Measurements from ENCODE around the gene BLM. TPM values are rescaled to one million over a fixed set of nuclear protein-coding genes. Genes with fewer than 3 reads are reported as not detected.

The BLM gene
- total RNA-seq, 1 donor from 2014 or later, result 5.6 TPM

- H3K36me3 ChIP-seq (ENCODE audit: control insufficient read depth, insufficient read depth, low read length), result no peaks in the 10 kb centered on the region
- no peak for DNase-seq (ENCODE audit: low read depth)
- TF ChIP-seq, protein P1, sequence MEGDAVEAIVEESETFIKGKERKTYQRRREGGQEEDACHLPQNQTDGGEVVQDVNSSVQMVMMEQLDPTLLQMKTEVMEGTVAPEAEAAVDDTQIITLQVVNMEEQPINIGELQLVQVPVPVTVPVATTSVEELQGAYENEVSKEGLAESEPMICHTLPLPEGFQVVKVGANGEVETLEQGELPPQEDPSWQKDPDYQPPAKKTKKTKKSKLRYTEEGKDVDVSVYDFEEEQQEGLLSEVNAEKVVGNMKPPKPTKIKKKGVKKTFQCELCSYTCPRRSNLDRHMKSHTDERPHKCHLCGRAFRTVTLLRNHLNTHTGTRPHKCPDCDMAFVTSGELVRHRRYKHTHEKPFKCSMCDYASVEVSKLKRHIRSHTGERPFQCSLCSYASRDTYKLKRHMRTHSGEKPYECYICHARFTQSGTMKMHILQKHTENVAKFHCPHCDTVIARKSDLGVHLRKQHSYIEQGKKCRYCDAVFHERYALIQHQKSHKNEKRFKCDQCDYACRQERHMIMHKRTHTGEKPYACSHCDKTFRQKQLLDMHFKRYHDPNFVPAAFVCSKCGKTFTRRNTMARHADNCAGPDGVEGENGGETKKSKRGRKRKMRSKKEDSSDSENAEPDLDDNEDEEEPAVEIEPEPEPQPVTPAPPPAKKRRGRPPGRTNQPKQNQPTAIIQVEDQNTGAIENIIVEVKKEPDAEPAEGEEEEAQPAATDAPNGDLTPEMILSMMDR (IDR thresholded peaks at IDR 0.05; ENCODE audit: insufficient read depth, low read length, poor library complexity, severe bottlenecking), result no peak
- H3K4me3 ChIP-seq (ENCODE audit: low read depth, low read length), result no peak overlapping the region
- H3K27me3 ChIP-seq (ENCODE audit: control insufficient read depth, insufficient read depth, low read length), result no peaks in the 10 kb centered on the region
These were observed 45.0 kb downstream of the BLM start for GRCh38 chr15:90762109-90762508.

GRCh38 chr15:90763366-90764099, 46.4 kb downstream of the BLM start:
- DNase-seq (ENCODE audit: low read depth), result no peak
- TF ChIP-seq, protein P1 (IDR thresholded peaks at IDR 0.05; ENCODE audit: insufficient read depth, low read length, poor library complexity, severe bottlenecking), result no peak
- no peaks in the 10 kb centered on the region for H3K27me3 ChIP-seq (ENCODE audit: control insufficient read depth, insufficient read depth, low read length)
- H3K4me3 ChIP-seq (ENCODE audit: low read depth, low read length), result no peak overlapping the region
- H3K36me3 ChIP-seq (ENCODE audit: control insufficient read depth, insufficient read depth, low read length), result no peaks in the 10 kb centered on the region

- TF ChIP-seq, protein P1 (IDR thresholded peaks at IDR 0.05; ENCODE audit: insufficient read depth, low read length, poor library complexity, severe bottlenecking), result no peak
- Histone ChIP-seq H3K36me3 (ENCODE audit: control insufficient read depth, insufficient read depth, low read length) (no peaks in the 10 kb centered on the region), H3K4me3 (ENCODE audit: low read depth, low read length) (no peak overlapping the region), H3K27me3 (ENCODE audit: control insufficient read depth, insufficient read depth, low read length) (no peaks in the 10 kb centered on the region)
- DNase-seq (ENCODE audit: low read depth), result no peak
These were observed 48.4 kb downstream of the BLM start for GRCh38 chr15:90765531-90765930.

GRCh38 chr15:90765966-90766365, 48.8 kb downstream of the BLM start:
- DNase-seq (ENCODE audit: low read depth), result no peak
- Histone ChIP-seq H3K36me3 (ENCODE audit: control insufficient read depth, insufficient read depth, low read length) (no peaks in the 10 kb centered on the region), H3K27me3 (ENCODE audit: control insufficient read depth, insufficient read depth, low read length) (no peaks in the 10 kb centered on the region), H3K4me3 (ENCODE audit: low read depth, low read length) (no peak overlapping the region)
- TF ChIP-seq, protein P1 (IDR thresholded peaks at IDR 0.05; ENCODE audit: insufficient read depth, low read length, poor library complexity, severe bottlenecking), result no peak

- TF ChIP-seq, protein P1 (IDR thresholded peaks at IDR 0.05; ENCODE audit: insufficient read depth, low read length, poor library complexity, severe bottlenecking), result no peak
These were observed 52.2 kb downstream of the BLM start for GRCh38 chr15:90769375-90769774.

GRCh38 chr15:90773485-90773884, 56.3 kb downstream of the BLM start:
- TF ChIP-seq, protein P1 (IDR thresholded peaks at IDR 0.05; ENCODE audit: insufficient read depth, low read length, poor library complexity, severe bottlenecking), result no peak
- Histone ChIP-seq H3K36me3 (ENCODE audit: control insufficient read depth, insufficient read depth, low read length) (no peaks in the 10 kb centered on the region), H3K27me3 (ENCODE audit: control insufficient read depth, insufficient read depth, low read length) (no peaks in the 10 kb centered on the region), H3K4me3 (ENCODE audit: low read depth, low read length) (no peak overlapping the region)
- no peak for DNase-seq (ENCODE audit: low read depth)

More at GRCh38 chr15:90769375-90769774, 52.2 kb downstream of the BLM start:
- Histone ChIP-seq H3K4me3 (ENCODE audit: low read depth, low read length) (no peak overlapping the region), H3K27me3 (ENCODE audit: control insufficient read depth, insufficient read depth, low read length) (no peaks in the 10 kb centered on the region), H3K36me3 (ENCODE audit: control insufficient read depth, insufficient read depth, low read length) (no peaks in the 10 kb centered on the region)
- DNase-seq (ENCODE audit: low read depth), result no peak

All from kidney epithelial cell (primary cell).